Measurements from ENCODE around the gene BAIAP2L2.

The BAIAP2L2 gene

GRCh38 chr22:38068641-38069371 lies 41.7 kb downstream of the BAIAP2L2 start:
- no peak for DNase-seq (ENCODE audit: low read depth)

DNA sequence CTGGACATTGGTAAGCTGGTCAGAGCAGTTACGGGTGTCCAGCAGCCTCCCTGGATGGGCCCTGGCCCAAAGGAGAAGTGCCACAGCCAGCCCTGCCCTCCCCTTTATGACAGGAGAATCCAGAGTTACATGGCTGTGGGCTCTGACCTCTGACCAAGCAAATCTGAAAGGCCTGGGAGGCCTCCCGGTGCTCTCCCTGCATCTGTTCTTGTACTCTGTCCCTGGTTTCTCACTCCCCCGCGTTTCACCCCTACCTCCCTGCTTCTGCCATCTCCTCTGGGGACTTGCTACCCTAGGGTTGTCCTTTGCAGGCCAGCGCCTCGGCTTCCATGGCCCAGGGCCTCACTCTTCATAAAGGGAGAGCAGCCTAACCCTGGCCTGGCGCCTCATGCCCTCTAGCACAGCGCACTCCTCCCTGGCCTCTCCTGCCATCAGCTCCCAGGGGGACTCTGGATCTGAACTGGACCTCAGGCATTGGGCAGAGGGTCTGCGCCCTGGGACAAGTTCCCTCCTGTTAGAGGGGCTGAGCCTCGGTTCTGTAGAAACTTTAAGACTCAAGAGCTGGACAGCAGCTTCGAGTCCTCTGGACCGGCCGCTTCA lies 42.6 kb downstream of the BAIAP2L2 start:
- DNase-seq (ENCODE audit: low read depth) = no peak

GRCh38 chr22:38067028-38067415 lies 43.5 kb downstream of the BAIAP2L2 start:
- DNase-seq (ENCODE audit: low read depth) = no peak

GRCh38 chr22:38066381-38067027 lies 44.0 kb downstream of the BAIAP2L2 start:
- no peak for DNase-seq (ENCODE audit: low read depth)

- DNase-seq (ENCODE audit: low read depth) = no peak
Measured at GRCh38 chr22:38065539-38065938, 44.9 kb downstream of the BAIAP2L2 start.

DNA sequence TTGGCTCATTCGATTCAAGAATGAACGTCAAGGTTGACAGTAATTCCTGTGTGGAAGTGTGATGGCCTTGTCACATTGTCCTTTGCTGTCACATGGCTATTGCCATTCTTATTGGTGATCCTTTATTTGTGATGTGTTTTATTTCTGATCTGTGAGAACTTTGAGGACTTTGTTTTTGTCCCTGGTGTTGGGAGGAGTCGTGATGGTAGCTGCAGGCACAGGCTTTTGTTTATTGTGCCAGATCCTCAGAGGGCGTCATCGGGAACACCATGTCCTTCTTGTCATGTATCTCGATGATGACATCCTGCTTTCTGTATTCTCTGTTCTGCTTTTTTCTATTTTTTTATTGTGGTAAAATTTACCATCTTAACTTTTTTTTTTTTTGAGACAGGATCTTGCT lies 47.7 kb downstream of the BAIAP2L2 start:
- DNase-seq (ENCODE audit: low read depth) = no peak

DNA sequence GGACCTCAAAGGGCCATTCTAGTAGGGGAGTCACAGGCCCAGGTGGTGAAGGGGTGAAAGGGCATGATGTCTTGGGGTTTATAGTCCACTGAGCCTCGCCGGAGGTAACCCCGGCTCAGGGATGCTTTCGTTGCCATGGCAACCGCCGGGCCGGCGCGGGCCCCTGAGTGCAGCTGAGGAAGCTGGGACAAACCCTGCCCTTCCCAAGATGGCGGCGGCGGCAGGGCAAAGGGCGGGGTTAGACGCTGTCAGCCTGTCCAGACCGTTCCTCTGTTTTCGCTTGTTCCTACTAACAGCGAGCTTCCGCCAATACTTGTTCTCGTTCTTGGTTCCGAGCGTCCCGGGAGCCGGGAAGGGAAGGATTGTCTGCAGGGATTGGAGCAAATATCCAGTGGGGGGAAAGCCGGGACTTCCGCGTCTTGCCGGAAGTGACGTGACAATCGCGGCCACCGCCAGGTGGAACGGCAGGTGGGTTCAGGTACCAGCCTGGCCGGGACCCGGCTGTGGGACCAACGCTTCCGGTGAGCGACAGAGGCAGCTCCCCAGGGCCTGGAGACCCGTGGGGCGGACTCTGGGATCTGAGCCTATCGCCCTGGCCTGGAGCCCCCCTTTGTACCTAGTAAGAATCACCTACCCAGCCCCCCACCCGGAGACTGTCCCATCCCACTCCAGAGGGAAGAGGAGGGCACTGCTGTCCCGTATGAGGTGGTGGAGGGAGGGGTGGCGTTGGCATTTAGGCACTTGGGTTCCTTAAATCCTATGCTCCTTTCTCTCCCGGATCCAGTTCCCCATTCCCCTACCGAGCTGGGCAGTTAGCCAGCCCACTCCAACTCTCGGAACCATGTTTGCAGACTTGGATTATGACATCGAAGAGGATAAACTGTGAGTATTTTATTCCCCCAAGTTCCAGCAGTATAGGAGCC lies 53.3 kb downstream of the BAIAP2L2 start, which contains the start of gene PICK1:
Gene PICK1 (plus strand): TSS at position 436 of the 923 bp plus-strand sequence. CDS start 406 bp downstream, at position 842.
- DNase-seq (ENCODE audit: low read depth) = peak; percentile 72

DNA sequence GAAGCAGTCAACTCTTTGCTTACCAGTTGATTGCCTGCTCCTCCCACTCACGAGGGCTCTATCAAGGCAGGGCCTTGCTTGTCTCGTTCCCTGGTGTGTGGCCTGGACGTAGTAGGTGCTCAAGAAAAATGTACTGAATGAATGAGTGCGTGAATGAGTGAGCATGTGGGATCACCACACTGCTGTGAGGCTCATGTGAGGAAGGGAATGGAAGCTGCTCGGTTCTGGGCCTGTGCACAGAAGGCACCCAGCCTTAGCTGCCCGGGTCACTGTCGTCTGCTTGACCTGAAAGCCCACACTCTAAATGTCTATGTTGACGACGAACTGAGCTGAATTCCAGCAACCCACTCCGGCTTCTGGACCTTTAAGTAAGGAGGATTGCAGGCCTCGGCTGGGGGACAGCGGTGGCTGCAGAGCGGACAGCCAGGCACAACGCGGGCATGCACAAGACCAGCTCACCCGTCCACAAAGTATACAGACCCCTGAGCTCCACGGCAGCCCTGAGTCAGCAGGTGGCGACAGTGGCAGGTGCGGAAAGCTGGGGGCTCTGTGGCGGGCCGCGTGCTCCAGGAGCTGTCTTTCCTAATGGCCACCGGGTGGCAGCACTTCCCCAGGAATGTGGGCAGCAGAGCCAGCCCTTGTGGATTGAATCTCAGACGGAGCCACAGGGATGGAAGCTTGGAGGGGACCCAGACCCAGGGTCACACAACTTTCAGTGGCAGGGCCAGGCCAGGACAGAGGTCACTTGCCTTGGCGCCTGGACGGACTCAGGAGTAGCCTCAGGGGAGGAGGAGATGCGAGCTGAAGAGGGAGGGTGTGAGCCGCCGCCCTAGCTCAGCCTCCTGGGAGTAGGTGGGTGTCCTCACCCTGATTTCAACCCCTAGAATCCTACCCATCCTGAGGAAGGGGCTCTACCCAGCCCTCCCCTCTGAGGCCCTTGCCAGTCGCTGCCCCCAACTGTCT lies 58.3 kb downstream of the BAIAP2L2 start:
- DNase-seq (ENCODE audit: low read depth) = peak; percentile 69

DNA sequence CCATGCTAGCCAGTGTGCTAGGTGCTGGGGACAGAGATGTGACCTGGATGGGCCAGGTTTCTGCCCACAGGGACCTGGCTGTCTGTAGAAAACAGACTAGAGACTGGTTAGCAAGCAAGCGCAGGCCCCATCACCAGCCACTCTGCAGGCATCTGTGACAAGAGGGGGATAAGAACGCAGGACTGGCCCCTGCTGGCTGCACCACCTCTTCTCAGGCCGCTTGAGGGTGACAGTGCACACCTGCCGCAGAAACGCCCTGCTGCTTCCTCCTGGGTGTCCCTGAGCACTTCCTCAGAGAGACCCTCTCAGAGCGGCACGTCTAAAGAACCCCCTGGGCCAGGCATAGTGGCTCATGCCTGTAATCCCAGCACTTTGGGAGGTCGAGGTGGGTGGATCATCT lies 59.2 kb downstream of the BAIAP2L2 start:
- no peak for DNase-seq (ENCODE audit: low read depth)

DNA sequence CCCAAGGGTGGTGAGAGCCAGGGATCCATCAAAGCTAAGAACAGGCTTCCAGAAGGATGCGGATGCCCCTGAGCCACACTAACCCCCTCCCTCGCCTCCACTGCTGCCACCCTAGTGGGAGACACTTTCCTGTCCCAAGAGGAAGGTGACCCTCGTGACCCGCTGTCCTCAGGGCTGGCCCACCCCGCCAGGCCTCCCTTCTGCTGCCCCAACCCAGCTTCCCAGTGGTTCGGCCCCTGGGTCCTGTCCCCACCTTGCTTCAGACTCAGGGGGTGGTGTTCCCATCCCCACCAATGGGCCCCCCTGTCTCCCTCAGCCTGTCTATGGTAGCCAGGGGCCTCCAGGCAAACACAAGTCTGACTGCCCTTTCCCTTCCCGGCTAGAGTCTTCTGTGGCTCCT lies 59.8 kb downstream of the BAIAP2L2 start:
- no peak for DNase-seq (ENCODE audit: low read depth)

- DNase-seq (ENCODE audit: low read depth) = no peak
Measured at GRCh38 chr22:38049812-38050619, 60.5 kb downstream of the BAIAP2L2 start.

DNA sequence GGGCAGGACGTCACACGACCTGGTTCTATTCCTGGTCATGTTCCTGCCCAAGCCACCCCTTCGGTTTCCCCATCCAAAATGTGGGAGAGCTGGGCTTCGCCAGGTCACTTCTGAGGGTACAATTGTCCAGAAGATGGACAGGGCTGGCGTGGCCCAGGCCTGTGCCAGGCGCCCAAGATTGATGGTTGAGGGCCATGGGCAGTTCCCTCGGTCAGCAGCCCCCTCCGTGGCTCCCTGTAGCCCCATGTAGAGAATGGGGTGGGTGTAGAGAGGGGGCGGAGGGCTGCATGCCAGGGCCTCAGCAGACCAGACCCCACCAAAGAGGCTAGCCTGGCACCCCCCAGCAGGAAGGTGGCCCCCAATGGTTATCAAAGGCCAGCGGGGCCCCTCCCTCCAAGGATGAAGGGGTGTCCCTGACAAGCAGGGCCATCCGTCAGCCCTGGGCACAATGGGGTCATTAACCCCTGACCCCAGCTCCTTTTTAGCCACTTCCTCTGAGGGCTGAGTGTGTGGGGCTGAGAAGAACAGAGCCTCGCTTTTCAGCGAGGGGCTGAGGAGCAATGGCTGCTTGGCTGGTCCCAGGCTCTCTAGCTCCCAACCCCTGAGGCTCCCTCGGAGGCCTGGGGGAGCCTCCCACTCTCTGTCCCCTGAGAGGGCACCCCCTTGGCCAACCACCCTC lies 64.3 kb downstream of the BAIAP2L2 start:
- DNase-seq (ENCODE audit: low read depth) = no peak

DNA sequence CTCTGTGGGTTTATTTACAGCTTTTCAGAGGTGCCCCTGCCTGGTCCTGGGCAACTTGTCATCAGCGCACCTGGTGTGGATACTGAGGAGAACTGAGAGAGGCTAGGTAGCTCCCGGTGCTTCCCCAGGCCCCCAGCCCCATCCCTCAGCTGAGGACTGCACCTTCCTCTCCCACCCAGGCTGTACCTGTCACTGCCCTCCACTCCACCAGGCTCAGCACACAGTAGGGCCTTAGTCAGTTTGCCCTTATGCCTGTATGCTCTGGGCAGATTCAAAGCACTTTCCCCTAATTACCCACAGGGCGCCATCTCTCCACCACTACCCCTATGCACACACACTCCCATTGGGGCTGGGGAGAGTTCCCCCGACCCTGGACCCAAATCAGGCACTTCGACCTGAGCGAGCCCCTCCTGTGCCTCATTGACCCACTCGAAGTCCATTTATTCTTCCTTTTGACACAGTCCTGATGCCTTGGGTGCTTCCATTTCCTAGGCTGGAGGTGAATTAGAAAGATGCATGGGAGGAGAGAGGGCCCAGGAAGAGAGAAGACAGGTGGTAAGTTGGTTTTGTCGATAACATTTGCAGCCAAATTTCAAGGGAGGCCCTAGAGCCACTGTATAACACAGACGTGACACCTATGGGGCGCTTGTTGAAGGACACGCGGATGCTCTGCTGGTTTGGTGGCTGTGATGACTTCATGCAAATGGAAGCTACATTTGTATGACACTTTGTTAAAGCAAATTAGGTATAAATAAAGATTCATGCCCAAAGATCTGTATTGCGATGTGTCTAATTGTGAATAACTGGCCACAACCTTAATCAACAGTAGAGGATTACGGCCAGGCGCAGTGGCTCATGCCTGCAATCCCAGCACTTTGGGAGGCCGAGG lies 67.1 kb downstream of the BAIAP2L2 start:
- no peak for DNase-seq (ENCODE audit: low read depth)

- DNase-seq (ENCODE audit: low read depth) = no peak
Measured at GRCh38 chr22:38042488-38042790, 68.0 kb downstream of the BAIAP2L2 start.

DNA sequence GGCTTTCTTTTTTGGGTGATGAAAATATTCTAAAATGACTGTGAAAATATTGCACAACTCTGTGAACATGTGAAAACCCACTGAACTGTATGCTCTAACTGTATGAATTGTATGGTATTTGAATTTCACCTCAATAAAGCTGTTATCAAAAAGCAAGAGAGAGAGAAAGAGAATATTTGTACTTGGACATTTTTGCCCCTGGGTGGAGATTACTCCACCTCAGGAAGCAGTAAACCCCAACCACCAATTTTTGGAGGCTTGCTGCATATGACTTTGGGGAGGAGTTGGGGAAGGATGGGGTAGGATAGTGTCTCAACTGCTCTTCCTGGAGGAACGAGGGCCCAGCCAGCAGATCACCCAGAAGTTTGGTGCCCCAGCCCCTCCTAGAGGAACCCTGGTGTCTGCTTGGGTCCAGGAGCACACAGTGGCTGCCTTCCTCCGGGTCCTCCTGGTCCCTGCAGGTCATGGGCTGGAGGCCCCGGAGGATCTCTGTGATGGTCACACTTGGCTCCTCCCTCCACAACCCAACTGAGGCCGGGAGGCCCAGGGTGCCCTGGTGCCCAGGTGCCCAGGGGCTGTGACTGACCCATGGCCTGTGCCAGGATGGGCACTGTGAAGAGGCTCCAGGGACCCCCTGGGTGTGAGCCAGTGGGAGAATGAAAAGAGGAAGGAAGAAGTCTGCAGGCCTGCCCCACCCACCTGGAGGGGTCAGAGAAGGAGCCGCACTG lies 68.6 kb downstream of the BAIAP2L2 start:
- DNase-seq (ENCODE audit: low read depth) = no peak

DNA sequence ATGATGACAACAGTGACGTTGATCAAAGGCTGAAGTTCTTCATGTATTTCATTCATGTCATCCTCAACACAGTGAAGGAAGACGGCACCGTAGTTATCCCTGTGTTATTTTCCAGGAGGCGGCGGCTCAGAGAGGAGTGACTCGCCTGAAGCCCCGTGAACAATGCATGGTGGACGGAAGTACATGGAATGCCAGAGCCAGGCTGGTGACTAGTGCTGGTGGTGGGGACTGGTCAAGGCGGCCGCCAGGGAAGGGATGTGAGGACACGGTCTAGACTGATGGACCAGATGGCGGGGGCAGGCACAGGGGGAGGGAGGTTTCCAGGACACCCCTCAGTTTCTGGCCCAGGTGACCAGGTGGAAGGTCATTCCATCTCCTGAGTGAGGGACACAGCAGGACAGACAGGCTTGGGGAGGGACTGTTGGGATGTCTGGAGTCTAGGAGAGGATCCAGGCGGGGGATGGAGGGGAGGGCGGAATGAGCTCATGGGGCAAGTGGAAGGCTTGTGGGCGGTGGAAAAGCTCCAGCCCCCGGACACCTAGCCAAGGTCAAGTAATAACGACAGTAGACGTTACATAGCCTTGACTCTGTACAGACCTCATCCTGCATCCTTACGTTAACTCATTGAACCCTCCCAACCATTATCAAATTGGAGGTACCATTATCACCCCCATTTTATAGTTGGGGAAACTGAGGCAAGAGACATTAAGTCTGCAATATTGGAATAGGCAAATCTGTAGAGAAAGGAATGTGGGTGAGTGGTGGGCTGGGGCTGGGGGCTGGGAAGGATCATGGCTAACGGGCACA lies 69.3 kb downstream of the BAIAP2L2 start:
- DNase-seq (ENCODE audit: low read depth) = no peak
